Activated CD8-positive, alpha-beta memory T cell treated with anti-CD3 and anti-CD28 coated beads for 4 hours (primary cell): ENCODE results near the gene PPARA.

Experiments
- DNase-seq, 2 donors: peaks; one replicate each; pipeline ENCODE4 v3.0.0-alpha.2; 2020; ENCODE audit warnings: low read depth in 2 of 2

The PPARA gene

GRCh38 chr22:46274381-46274780 is 124.1 kb downstream of the PPARA start:
- DNase-seq, result no peak

- DNase-seq, result no peak
Measured at GRCh38 chr22:46275455-46276122, 125.3 kb downstream of the PPARA start.

GRCh38 chr22:46276563-46276962 is 126.2 kb downstream of the PPARA start:
- no peak for DNase-seq

- DNase-seq, result no peak
Measured at GRCh38 chr22:46278656-46279645, 128.6 kb downstream of the PPARA start.

GRCh38 chr22:46280063-46280817 is 129.9 kb downstream of the PPARA start:
- DNase-seq, result no peak

GRCh38 chr22:46280999-46281623 is 130.8 kb downstream of the PPARA start:
- DNase-seq, result no peak

GRCh38 chr22:46281866-46282678 is 131.7 kb downstream of the PPARA start:
- DNase-seq, result no peak

- no peak for DNase-seq
Measured at GRCh38 chr22:46286006-46286405, 135.7 kb downstream of the PPARA start.

- no peak for DNase-seq
Measured at GRCh38 chr22:46286941-46287872, 136.9 kb downstream of the PPARA start.

- DNase-seq, result no peak
Measured at GRCh38 chr22:46287873-46288751, 137.8 kb downstream of the PPARA start.

- DNase-seq, result no peak
Measured at GRCh38 chr22:46288846-46289243, 138.5 kb downstream of the PPARA start.

- DNase-seq, result no peak
Measured at GRCh38 chr22:46289244-46289891, 139.0 kb downstream of the PPARA start.

- no peak for DNase-seq
Measured at GRCh38 chr22:46290121-46290842, 140.0 kb downstream of the PPARA start.

GRCh38 chr22:46290843-46291785 is 140.8 kb downstream of the PPARA start:
- no peak for DNase-seq

- DNase-seq, result no peak
Measured at GRCh38 chr22:46292173-46292572, 141.8 kb downstream of the PPARA start.

- DNase-seq, result no peak
Measured at GRCh38 chr22:46292732-46293131, 142.4 kb downstream of the PPARA start.
